Immature natural killer cell (primary cell): ENCODE data around the gene LDAF1. TPM values are rescaled to one million over a fixed set of nuclear protein-coding genes. Genes with fewer than 3 reads are reported as not detected.

Experiments
- DNase-seq, 3 donors: peaks; one replicate each; pipeline ENCODE4 v3.0.0; 2022; ENCODE audit warnings: mixed read lengths in 1 of 3
- H3K27ac Mint-ChIP-seq, 6 donors: one replicate each; pipeline ENCODE4 v1.8.0; 2020; ENCODE audit warnings: mixed read lengths in 6 of 6, mild to moderate bottlenecking in 5 of 6, inconsistent platforms in 4 of 6, moderate library complexity in 3 of 6
- H3K27me3 Mint-ChIP-seq, 3 donors: one replicate each; pipeline ENCODE4 v1.8.0; 2020 to 2021; ENCODE audit warnings: low read depth in 3 of 3, mild to moderate bottlenecking in 3 of 3, mixed read lengths in 3 of 3, moderate library complexity in 3 of 3, inconsistent platforms in 1 of 3
- H3K36me3 Mint-ChIP-seq, 3 donors: one replicate each; pipeline ENCODE4 v1.8.0; 2020; ENCODE audit warnings: mixed read lengths in 3 of 3, inconsistent platforms in 2 of 3, mild to moderate bottlenecking in 2 of 3
- H3K4me1 Mint-ChIP-seq, 2 donors: one replicate each; pipeline ENCODE4 v1.8.0; 2020; ENCODE audit warnings: inconsistent platforms in 2 of 2, mild to moderate bottlenecking in 2 of 2, mixed read lengths in 2 of 2, moderate library complexity in 1 of 2
- H3K4me3 Mint-ChIP-seq, 5 donors: one replicate each; pipeline ENCODE4 v1.8.0; 2020; ENCODE audit warnings: mild to moderate bottlenecking in 5 of 5, mixed read lengths in 5 of 5, inconsistent platforms in 3 of 5, moderate library complexity in 3 of 5
- H3K9me3 Mint-ChIP-seq, 6 donors: one replicate each; pipeline ENCODE4 v1.8.0; 2020; ENCODE audit warnings: mild to moderate bottlenecking in 6 of 6, mixed read lengths in 6 of 6, inconsistent platforms in 4 of 6, moderate library complexity in 3 of 6
- polyA plus RNA-seq, 3 donors: library from polyadenylated mRNA; unstranded; fragments of 300-500 nt; fragmentation: Illumina TruSeq; gene quantifications; one replicate each; pipeline ENCODE4 v1.2.3, GENCODE V29; 2021

Gene LDAF1
- polyA plus RNA-seq, 3 donors from 2014 or later, result 8.2 to 17.5 (median 16.4) TPM

- no peaks in the 10 kb centered on the region for H3K4me1 Mint-ChIP-seq
- no peak overlapping the region for H3K4me3 Mint-ChIP-seq
- no peaks in the 10 kb centered on the region for H3K36me3 Mint-ChIP-seq
- no peaks in the 10 kb centered on the region for H3K9me3 Mint-ChIP-seq
- peaks cover 3 to 28% (median 12%) of the 10 kb centered on the region in 3 donors for H3K27me3 Mint-ChIP-seq
- H3K27ac Mint-ChIP-seq, result no peak overlapping the region
- no peak for DNase-seq
These were observed 61.1 kb downstream of the LDAF1 start for GRCh38 chr16:21219551-21219950.

- Mint-ChIP-seq H3K4me3 (no peak overlapping the region), H3K36me3 (no peaks in the 10 kb centered on the region), H3K9me3 (no peaks in the 10 kb centered on the region), H3K27ac (no peak overlapping the region), H3K27me3 (peaks cover 3 to 25% (median 13%) of the 10 kb centered on the region in 3 donors), H3K4me1 (no peaks in the 10 kb centered on the region)
- DNase-seq, result no peak
These were observed 64.2 kb downstream of the LDAF1 start for GRCh38 chr16:21222495-21223337.

- H3K4me3 Mint-ChIP-seq, result no peak overlapping the region
- no peaks in the 10 kb centered on the region for H3K9me3 Mint-ChIP-seq
- H3K27ac Mint-ChIP-seq, result no peak overlapping the region
- H3K36me3 Mint-ChIP-seq, result no peaks in the 10 kb centered on the region
- H3K27me3 Mint-ChIP-seq, result peaks cover 3 to 26% (median 13%) of the 10 kb centered on the region in 3 donors
- no peaks in the 10 kb centered on the region for H3K4me1 Mint-ChIP-seq
- no peak for DNase-seq
These were observed 65.3 kb downstream of the LDAF1 start for GRCh38 chr16:21223787-21224186.

- DNase-seq, result no peak
- no peaks in the 10 kb centered on the region for H3K36me3 Mint-ChIP-seq
- no peaks in the 10 kb centered on the region for H3K9me3 Mint-ChIP-seq
- peaks cover 3 to 25% (median 13%) of the 10 kb centered on the region in 3 donors for H3K27me3 Mint-ChIP-seq
- H3K27ac Mint-ChIP-seq, result no peak overlapping the region
- no peak overlapping the region for H3K4me3 Mint-ChIP-seq
- no peaks in the 10 kb centered on the region for H3K4me1 Mint-ChIP-seq
These were observed 66.3 kb downstream of the LDAF1 start for GRCh38 chr16:21224800-21225199.

GRCh38 chr16:21226749-21227148 is 68.3 kb downstream of the LDAF1 start:
- H3K27me3 Mint-ChIP-seq, result peaks cover 7 to 25% (median 10%) of the 10 kb centered on the region in 3 donors

GRCh38 chr16:21227866-21228265 is 69.4 kb downstream of the LDAF1 start:
- Mint-ChIP-seq H3K4me3 (no peak overlapping the region), H3K9me3 (no peaks in the 10 kb centered on the region), H3K36me3 (no peaks in the 10 kb centered on the region), H3K27ac (no peak overlapping the region), H3K4me1 (no peaks in the 10 kb centered on the region), H3K27me3 (peaks cover 7 to 21% (median 9%) of the 10 kb centered on the region in 3 donors)
- no peak for DNase-seq

More at GRCh38 chr16:21226749-21227148, 68.3 kb downstream of the LDAF1 start:
- DNase-seq, result no peak
- Mint-ChIP-seq H3K4me3 (no peak overlapping the region), H3K4me1 (no peaks in the 10 kb centered on the region), H3K27ac (no peak overlapping the region), H3K9me3 (no peaks in the 10 kb centered on the region), H3K36me3 (no peaks in the 10 kb centered on the region)

GRCh38 chr16:21228361-21228872 is 69.9 kb downstream of the LDAF1 start:
- H3K27me3 Mint-ChIP-seq, result peaks cover 7 to 18% (median 10%) of the 10 kb centered on the region in 3 donors
- H3K4me3 Mint-ChIP-seq, result no peak overlapping the region
- H3K36me3 Mint-ChIP-seq, result no peaks in the 10 kb centered on the region
- no peak for DNase-seq
- no peak overlapping the region for H3K27ac Mint-ChIP-seq
- no peaks in the 10 kb centered on the region for H3K4me1 Mint-ChIP-seq
- no peaks in the 10 kb centered on the region for H3K9me3 Mint-ChIP-seq

Other genes with a start within 250 kb of the LDAF1 start
- under 1 TPM in 1 of 3 donors, not detected in 2; 0.02 TPM for gene DNAH3, start 7.8 kb upstream of the LDAF1 start, polyA plus RNA-seq
- gene ZP2, start 52.9 kb downstream of the LDAF1 start, polyA plus RNA-seq, result not detected
- not detected for gene ANKS4B, start 75.0 kb downstream of the LDAF1 start, polyA plus RNA-seq
- not detected for gene CRYM, start 119.6 kb downstream of the LDAF1 start, polyA plus RNA-seq